ENCODE data around the gene CHMP2A.
A peak's percentile ranks its signal among the peaks of the same experiment; 100 is the strongest.
"Not testable (repeated sequence)": the region's sequence is repeated elsewhere in the genome, so short reads cannot be mapped to it uniquely, and the experiment has no call there.

The CHMP2A gene

DNA sequence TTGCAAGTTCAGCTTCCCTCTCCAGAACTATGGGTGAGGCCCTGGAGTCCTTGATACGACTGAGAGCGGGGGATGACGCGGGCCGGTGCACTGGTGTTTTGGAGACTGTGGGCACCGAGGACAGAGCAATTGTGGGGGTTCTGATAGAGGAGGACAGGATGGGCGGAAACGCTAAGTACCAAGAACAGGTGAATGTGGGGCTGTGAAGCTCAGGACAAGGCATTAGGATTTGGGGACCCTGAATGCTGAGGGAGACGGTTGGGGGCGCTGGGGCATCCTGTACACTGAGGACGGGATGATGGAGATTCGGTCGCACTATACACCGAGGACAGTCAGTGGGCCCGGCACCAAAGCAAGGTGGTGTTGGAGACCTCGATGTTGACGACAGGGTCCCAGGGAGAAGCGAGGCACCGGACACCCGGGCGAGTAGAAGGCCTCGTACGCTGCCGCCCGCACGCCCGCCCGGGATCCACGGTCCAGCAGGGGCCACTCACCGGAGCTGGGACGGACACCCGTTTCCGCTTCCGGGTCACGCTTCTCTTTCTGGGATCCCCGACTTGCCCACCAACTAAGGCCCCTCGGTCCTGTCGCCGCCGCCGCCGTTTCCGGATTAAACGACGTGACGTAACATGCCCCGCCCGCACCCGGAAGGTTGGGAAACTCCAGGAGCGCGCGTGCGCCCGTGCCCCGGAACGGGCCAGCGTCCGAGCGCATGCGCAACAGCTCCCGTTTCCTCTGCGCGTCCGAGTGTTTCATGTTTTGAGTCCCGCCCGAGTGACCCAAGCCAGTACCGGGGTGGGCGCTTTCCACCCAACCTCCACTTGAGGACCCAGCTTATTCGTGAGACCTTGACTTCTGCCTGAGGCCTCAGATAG lies at the start of gene CHMP2A:
CHMP2A (minus strand) TSS at position 612 of the 875 bp plus-strand sequence. CDS start 893 bp downstream, outside the sequence.
- DNase-seq (ENCODE audit: low spot score): peak; percentile 85

DNA sequence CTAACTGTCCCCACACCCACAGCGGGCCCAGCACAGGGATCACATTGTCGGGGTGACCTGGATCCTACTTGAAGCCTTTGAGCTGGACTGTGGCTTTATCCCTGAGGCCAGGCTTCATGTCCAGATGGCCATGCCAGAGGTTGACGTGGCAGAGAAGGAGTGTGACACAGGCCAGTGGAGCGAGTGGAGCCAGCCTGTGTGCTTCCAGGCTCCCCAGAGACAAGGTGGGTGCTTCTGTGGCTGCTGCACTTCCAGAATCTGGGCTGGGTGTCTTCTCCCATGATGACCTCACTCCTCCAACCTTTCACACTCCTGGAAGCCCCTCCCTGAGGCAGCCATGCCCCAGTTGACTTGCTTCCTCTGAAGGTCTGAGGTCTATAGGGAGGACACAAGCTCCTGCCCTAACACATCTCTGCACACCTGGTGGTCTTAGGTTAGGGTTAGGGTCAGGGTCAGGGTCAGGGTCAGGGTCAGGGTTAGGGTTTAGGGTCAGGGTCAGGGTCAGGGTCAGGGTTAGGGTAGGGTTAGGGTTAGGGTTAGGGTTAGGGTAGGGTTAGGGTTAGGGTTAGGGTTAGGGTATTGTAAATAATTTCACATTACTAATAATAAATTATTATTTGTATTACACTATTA lies 31.3 kb upstream of the CHMP2A start:
- no peak for DNase-seq (ENCODE audit: low spot score)

DNA sequence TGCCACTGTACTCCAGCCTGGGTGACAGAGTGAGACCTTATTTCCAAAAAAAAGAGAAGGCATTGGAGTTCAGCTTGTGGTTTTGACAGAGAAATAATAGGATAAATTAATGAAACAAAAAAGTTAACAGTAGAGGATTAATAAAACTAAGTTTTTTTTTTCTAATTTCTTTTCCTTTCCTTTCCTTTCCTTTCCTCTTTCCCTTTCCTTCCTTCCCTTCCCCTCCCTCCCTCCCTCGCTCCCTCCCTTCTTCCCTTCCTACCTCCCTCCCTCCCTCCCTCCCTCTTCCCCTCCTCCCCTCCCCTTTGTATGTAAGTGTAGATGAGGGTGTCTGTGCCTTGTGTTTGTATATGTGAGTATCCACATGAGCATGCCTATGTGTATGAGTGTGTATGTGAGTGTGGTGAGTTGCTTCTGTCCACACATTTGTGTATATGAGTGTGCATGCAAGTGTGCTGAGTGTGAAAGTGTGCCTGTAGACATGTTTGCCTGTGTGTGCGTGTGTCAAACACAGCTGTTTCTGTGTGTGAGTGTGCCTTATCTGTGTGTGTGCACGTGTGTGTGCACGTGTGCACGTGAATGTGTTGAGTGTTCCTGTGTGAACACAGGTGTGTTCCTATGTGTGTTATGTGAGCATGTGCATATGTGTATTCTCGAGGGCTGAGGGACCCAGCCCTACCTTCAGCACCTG lies 30.7 kb upstream of the CHMP2A start:
- DNase-seq (ENCODE audit: low spot score): no peak

DNA sequence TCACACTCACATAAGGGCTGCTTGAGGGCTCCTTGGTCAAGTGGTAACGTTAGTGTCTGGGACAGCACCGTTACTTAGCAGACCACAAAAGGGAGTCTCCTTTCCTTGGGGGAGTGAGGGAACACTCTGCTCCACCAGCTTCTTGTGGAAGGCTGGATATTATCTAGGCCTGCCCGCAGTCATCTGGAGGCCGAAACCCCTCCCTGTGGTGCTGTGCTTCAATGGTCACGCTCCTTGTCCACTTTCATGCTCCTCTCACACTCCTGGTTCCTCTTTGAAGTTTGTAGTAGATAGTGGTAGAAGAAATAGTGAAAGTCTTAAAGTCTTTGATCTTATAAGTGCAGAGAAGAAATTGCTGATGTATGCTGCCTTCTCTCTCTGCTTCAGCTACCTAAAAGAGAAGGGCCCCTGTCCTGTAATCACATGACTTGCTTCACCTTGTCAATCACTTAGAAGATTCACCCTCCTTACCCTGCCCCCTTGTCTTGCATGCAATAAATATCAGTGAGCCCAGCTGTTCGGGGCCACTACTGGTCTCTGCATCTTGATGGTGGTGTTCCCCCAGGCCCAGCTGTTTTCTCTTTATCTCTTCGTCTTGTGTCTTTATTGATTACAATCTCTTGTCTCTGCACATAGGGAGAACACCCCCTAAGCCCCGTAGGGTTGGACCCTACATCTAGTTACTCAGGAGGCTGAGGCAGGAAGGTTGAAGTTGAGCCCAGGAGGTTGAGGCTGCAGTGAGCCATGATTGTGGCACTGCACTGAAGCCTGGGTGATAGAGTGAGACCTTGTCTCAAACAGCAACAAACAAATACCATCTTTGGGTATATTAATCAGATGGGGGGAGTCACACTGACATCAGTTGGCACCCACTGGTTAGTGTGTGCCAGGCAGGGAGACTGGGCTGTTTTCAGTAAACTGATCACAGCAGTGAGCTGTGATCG lies 29.9 kb upstream of the CHMP2A start:
- DNase-seq (ENCODE audit: low spot score): no peak

DNA sequence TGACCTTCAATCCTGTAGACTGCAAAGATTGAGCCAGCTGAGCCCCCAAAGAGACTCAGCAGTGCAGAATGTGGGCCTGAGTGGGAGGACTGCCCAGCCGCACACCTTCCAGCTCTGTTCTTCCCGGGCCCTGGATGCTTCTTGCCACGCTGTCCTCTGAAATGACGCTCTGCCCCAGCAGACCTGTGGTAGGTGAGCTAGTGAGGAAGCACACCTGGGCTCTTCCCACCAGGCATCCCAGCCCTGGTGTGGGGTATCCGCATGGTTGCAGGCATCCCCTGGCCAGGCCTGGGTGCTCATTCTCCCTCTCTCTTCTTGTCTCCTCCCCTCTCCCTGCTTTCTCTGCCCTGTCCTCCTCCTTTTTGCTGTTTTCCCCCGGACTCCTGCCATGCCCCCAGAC lies 28.1 kb upstream of the CHMP2A start:
- DNase-seq (ENCODE audit: low spot score): no peak

DNA sequence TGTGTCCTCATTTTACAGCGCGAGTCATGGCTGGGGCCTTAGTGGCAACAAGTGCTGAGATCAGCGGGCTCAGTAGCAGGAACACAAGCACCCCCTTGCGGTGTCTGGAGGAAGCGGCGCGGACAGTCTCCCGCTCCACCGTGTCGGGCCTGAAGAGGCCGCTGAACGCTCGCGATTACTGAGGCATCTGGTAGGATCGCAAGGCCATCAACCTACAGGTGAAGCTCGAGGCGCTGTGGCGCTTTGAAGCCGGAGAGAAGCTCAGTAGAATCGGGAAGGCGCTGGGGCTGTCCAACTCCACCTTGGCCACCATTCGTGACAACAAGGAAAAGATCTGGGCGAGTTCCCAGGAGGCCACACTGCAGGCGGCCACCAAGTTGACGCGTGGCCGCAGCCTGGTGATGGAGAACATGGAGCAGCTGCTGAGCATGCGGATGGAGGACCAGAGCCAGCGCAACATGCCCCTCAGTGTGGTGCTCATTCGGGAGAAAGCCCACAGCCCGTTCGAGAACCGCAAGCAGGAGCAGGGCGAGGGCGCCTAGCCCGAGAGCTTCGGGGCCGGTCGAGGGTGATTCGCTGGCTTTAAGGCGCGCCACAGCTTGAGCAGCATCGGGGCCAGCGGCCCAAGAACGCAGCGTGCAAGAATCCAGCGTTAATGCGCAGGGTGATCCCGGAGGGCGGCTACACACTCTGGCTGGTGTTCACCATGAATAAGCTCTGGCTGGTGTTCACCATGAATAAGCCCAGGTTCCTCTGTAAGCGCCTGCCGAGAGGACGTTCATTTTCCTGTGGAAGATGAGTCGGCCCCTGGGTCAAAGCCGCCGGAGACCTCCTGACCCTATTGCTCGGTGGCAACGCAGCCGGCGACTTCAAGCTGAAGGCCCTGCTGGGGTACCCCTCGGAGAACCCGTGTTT lies 26.6 kb upstream of the CHMP2A start:
- peak; percentile 82 for DNase-seq (ENCODE audit: low spot score)

DNA sequence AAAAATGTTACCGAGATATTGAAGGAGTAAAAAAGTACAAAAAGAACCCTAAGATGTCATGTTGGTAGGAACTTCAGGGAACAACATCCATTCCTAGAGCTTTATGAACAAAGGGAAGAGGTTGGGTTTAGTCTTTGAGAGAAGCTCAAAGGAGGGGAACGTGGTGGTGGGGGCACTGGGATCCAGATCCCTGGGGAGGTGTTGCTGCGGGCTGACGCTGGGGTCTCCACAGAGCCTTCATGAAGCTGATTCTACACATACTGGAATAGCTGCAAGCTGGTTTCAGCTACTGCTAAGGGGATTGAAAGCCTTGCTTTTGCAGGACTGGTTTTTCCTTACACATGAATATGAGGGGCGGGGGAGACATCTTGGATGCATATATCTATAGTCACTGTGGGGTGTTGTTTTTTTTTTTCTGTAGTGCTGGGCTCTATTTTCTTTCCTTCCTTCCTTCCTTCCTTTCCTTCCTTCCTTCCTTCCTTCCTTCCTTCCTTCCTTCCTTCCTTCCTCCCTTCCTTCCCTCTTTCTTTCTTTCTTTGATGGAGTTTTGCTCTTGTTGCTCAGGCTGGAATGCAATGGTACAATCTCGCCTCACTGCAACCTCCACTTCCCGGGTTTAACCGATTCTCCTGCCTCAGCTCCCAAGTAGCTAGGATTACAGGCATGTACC lies 24.7 kb upstream of the CHMP2A start:
- no peak for DNase-seq (ENCODE audit: low spot score)

DNA sequence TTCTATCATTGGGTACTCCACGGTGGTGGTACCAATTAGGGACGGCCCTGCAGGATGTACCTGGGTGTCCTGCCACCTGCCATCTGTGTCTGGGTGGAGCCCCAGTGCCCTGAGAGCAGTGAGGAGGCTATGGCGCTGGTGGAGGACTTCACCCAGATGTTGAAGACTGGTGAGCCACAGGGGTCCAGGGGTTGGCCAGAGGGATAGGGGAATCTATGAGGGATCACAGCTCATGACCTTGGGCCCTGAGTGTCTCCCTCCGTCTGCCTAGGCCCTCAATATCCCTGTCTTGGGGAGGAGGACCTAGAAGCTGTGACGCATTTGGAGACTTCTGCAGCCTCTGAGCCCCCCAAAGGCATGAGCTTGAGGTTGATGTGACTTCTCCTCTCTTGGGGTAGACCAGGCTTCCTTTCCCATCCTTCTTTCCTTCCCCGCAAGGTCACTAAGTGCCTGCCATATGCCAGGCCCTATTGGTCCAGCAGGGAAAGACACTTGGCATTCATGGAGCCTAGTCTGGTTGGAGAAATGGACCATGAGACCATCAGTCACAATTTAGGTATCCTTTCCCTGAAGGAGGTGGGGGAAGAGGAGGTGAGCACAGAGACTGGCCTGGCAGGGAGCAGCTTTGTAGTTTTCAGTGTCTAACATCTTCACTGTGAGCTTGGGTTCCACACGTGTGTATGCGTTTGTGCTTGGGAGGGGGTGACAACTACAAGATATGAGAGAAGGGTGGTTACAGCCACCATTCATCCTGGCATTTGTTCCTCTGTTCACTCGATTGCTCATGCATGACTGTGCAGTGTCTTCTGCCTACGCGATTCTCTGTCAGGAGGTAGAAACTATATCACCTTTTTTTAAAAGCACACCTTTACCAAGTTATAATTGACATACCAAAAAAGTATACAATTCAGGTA lies 23.4 kb upstream of the CHMP2A start:
- DNase-seq (ENCODE audit: low spot score): no peak

DNA sequence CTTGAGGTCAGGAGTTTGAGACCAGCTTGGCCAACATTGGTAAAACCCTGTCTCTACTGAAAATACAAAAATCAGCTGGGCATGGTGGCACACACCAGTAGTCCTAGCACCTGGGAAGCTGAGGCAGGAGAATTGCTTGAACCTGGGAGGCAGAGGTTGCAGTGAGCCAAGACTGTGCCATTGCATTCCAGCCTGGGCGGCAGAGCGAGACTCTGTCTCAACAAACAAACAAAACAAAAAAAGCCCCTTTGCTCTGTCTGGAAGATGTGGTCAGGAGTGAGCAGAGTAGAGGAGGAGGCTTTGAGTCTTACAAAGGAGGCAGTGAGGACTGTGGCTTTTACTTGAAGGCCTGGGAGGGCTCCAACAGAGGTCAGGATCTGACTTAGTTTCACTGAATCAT lies 22.7 kb upstream of the CHMP2A start:
- not testable (repeated sequence) for DNase-seq (ENCODE audit: low spot score)

DNA sequence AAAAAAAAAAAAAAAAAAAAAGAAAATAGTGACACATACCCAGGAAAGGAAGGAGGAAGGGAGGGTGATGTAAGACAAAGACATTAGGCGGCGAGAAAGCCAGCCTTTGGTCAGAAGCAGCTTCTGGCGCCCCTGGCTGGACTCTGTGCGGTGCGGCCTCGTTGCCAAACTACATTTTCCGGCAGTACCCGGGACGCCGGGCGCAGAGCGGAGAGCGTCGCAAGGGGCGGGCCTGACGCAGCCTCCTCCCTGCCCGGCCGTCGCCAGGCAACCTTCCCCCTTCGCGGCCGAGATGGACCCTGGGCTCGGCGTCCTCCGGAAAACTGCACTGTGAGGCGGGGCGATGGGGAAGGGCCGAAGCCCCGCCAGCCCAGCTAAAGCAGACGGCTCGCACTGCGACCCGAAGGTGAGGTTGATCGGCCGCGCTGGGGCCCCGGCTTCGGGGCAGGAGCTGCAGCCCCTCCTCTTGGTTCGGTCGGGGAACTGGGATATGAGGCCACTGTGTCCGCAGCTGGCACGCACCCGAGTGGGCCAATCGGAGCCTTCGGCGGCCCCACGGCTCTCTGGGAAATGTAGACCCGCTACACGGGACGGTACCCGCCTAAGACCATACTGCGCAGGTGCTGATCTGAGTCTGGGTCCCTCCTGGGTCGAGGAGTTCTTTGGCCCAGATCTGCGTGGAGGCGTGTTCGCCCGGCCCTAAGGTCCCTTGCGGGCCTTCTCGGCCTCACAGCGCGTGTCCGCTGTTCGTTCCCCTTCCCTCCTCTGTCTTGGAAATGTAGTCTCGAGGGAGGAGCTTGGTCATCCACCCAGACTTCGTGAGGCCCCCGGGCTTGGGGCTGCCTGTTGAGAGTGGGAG lies 20.5 kb upstream of the CHMP2A start:
- DNase-seq (ENCODE audit: low spot score): peak; percentile 92

DNA sequence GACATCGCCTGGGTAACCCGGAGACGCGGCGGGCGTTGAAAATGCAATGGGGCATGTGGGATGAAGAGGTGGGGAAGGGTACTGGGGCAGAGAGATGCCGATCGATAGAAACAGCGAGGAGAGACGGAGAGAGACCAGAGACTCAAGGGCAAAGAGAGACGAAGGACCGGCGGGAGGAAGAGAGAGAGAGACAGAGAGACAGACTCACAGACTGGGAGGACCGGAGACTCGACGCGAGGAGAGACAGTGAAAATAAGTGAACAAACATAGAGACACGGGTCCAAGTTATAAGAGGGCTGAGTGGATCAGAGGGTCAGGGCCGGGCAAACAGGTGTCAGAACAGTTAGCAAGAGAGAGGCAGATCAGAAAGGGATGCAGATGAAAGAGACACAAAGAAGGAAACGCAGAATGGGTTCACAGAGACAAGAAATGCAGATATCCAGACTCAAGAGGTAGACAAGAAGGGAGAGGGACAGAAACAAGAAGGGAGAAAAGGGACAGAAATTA lies 18.8 kb upstream of the CHMP2A start:
- DNase-seq (ENCODE audit: low spot score): no peak

DNA sequence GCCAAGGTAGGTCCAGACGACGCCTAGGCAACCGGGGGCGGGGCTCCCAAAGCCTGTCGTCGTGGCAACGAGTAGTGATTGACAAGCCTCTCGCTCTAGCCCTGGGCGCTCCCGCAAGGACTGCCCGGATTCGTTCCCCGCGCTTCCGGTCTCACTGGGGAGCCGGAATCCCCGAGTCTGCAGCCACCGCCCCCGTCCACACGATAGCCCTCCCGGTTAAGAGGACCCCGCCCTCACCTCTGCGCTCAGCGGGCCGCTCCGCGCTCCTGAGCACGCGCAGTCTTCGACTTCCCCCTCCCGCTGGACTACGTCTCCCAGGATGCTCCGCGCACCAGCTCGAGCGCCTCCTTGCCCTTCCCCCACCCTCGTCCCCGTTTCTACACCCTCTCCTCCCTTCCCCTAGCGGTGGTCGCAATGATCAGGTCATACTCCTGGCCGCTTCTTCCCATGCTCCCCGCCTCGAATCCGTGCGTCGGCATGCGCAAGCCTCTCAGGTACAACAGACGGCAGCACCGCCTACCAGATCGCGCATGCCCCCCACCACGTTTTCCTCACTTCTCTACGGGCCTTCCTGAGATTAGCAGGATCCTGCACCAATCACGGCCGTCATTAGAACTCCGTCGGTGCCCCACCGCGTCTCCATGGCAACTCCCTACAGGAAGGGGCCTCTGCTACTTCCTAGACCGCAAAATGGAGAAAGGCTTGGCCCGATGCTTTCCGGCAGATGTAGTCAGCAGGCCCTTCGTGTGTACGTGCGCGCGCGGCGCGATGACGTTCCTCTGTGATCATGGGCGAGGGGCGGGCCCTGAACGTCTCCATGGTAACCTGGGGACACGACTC lies 18.1 kb upstream of the CHMP2A start, which contains the start of gene MZF1:
MZF1 (minus strand) TSS at position 518 of the 840 bp plus-strand sequence. CDS start 1,946 bp downstream, outside the sequence.
- peak; percentile 100 for DNase-seq (ENCODE audit: low spot score)

DNA sequence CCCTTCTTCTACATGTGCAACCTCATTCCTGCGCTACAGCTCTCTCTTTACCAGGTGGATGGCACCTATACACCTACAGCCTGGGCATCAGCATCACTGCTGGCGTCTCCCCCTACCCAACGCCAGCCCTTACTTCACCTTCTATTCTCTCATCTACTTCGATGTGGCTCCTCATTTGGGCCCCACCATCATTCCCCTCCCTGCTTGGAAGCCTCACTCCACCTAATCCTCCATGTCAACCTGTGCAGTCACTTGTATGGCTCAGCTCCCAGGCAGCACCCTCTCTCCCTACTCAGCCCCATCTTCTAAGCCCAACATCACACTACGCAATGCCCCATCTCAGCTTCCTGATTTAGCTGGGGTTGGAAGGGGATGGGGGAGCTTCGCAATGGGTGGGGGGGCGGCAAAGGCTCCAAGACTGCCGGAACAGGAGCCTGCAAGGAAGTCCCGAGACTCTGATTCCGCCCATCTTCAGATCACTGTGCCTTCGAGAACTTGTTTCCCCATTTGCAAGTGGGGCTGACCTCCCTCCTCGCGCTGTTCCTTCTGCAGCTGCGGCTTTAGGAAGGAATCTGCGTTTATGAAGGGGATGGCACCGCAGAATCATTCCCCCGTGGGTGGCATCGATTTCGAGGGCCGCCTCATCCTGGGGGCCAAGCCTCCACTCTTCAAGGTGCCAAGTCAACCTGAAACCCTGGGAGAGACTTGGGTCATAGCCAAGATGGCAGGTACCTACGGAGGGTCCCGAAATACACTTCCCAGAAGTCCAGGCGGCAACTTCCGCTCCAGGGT lies 17.3 kb upstream of the CHMP2A start:
- DNase-seq (ENCODE audit: low spot score): no peak

DNA sequence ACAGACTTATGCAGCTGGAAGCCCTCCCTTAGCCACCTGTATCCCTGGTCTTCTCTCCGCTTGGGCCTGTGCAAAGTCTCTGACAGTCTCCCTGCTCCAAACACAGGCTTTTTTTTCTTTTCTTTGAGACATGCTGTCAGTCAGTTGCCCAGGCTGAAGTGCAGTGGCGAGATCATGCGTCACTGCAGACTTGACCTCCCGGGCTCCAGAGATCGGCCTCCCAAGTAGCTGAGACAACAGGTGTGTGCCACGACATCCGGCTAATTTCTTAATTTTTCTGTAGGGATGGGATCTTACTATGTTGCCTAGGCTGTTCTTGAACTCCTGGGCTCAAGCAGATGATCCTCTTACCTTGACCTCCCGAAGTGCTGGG lies 16.7 kb upstream of the CHMP2A start:
- no peak for DNase-seq (ENCODE audit: low spot score)

DNA sequence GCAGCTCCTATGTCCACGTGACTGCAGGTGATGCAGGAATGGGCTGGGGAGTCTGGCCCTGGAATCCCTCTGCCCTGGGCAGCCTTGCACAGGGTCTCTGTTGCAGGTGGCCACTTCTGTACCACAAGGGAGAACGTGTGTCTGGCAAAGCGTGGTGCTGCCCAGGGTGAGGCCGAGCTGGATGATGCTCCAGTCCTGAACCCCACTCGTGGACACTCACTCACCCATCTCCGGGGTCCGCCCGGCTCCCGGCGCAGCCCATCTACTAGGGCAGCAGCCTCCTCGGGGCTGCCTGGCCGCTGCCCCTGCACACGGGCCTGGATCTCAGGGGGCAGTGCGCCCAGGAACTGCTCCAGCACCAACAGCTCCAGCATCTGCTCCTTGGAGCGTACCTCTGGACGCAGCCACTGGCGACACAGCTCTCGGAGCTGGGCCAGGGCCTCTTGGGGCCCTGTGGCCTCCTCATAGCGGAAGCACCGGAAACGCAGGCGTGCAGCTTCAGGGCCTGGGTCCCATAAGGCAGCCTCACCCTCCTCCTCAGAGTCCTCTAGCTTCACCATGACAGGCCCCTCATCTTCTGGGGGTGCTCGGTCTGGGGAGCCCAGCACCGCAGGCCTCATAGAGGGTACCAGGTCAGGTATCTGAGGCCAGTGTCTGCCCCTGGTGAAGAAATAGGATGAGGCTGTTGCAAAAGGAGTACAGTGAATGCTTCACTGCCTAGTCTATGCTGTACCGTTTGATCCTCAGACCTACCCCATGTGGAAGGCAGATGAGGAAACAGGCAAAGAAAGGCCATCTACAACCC lies 16.1 kb upstream of the CHMP2A start:
- DNase-seq (ENCODE audit: low spot score): no peak
